PC-9 (cell line): ENCODE measurements around the gene WTIP.

Experiments
- CTCF ChIP-seq: fragments of 200-600 bp; sonication (generic); conservative IDR thresholded peaks from 2 replicates; pipeline ENCODE4 v1.6.1; 2017; ENCODE audit warnings: mixed run types, antibody characterized with exemption, mild to moderate bottlenecking, moderate library complexity
- EZH2 ChIP-seq: fragments of 200-600 bp; sonication (generic); IDR thresholded peaks from 2 replicates; pipeline ENCODE4 v1.8.0; 2017; ENCODE audit warnings: antibody characterized with exemption, low read depth

GRCh38 chr19:34540811-34541557 lies 59.4 kb downstream of the WTIP start:
- TF ChIP-seq EZH2, result no peak
- TF ChIP-seq CTCF, result no peak
